Mesenchymal stem cell (in vitro differentiated cells and primary cell): ENCODE results near the gene MMP24OS.

Experiments
- DNase-seq: peaks from one replicate; pipeline ENCODE4 v3.0.0-alpha.2; 2013
- H2AFZ ChIP-seq: one replicate; pipeline ENCODE4 v1.6.1; 2013; ENCODE audit warnings: low read depth, mild to moderate bottlenecking, control low read depth, inconsistent platforms, low read length, moderate library complexity
- H2AK5ac ChIP-seq: 2 replicates; pipeline ENCODE4 v1.6.1; 2013; ENCODE audit warnings: low read length, moderate library complexity, mild to moderate bottlenecking, inconsistent platforms; ENCODE audit not compliant: severe bottlenecking
- H2BK120ac ChIP-seq: one replicate; pipeline ENCODE4 v1.6.1; 2013; ENCODE audit warnings: low read depth, mild to moderate bottlenecking, inconsistent platforms, low read length, moderate library complexity
- H2BK12ac ChIP-seq, 2 experiments: one replicate each; pipeline ENCODE4 v1.6.1; 2013; ENCODE audit warnings: inconsistent platforms in 2 of 2, low read length in 2 of 2, mild to moderate bottlenecking in 2 of 2, moderate library complexity in 2 of 2, control low read depth in 1 of 2
- H2BK15ac ChIP-seq: one replicate; pipeline ENCODE4 v1.6.1; 2013; ENCODE audit warnings: mild to moderate bottlenecking, low read depth, inconsistent platforms; ENCODE audit not compliant: poor library complexity, severe bottlenecking
- H2BK5ac ChIP-seq: 2 replicates; pipeline ENCODE4 v1.6.1; 2013; ENCODE audit warnings: low read depth, mild to moderate bottlenecking, low read length, control low read depth, inconsistent platforms; ENCODE audit not compliant: poor library complexity, severe bottlenecking
- H3K14ac ChIP-seq, 2 experiments: one replicate each; pipeline ENCODE4 v1.6.1; 2013; ENCODE audit warnings: inconsistent platforms in 2 of 2, low read length in 2 of 2, control low read depth in 1 of 2, mild to moderate bottlenecking in 1 of 2, moderate library complexity in 1 of 2
- H3K18ac ChIP-seq, 2 experiments: one replicate each; pipeline ENCODE4 v1.6.1; 2013; ENCODE audit warnings: inconsistent platforms in 2 of 2, low read length in 2 of 2, control low read depth in 1 of 2, low read depth in 1 of 2, mild to moderate bottlenecking in 1 of 2
- H3K23ac ChIP-seq, 2 experiments: one replicate each; pipeline ENCODE4 v1.6.1; 2013; ENCODE audit warnings: inconsistent platforms in 2 of 2, low read length in 2 of 2, mild to moderate bottlenecking in 2 of 2, moderate library complexity in 2 of 2, control low read depth in 1 of 2
- H3K27ac ChIP-seq: 2 replicates; pipeline ENCODE4 v1.5.1; 2013; ENCODE audit warnings: mild to moderate bottlenecking, moderate library complexity, low read length, control low read depth, inconsistent platforms; ENCODE audit not compliant: poor library complexity, severe bottlenecking
- H3K27me3 ChIP-seq, 2 experiments: 2 replicates each; pipeline versions ENCODE4 v1.6.1 to v1.7.0; 2013; ENCODE audit warnings: low read length in 2 of 2, mild to moderate bottlenecking in 2 of 2, moderate library complexity in 2 of 2, control low read depth in 1 of 2, inconsistent platforms in 1 of 2; ENCODE audit not compliant: control insufficient read depth in 1 of 2, insufficient read depth in 1 of 2
- H3K36me3 ChIP-seq, 2 experiments: 2 replicates each; pipeline versions ENCODE4 v1.6.1 to v1.7.0; 2013; ENCODE audit warnings: low read length in 2 of 2, control low read depth in 1 of 2, inconsistent platforms in 1 of 2, low read depth in 1 of 2, mild to moderate bottlenecking in 1 of 2; ENCODE audit not compliant: insufficient read depth in 2 of 2, control insufficient read depth in 1 of 2
- H3K4ac ChIP-seq, 2 experiments: one replicate each; pipeline ENCODE4 v1.6.1; 2013; ENCODE audit warnings: inconsistent platforms in 2 of 2, low read length in 2 of 2, mild to moderate bottlenecking in 2 of 2, moderate library complexity in 2 of 2, control low read depth in 1 of 2, low read depth in 1 of 2
- H3K4me1 ChIP-seq: 2 replicates; pipeline ENCODE4 v1.6.1; 2013; ENCODE audit warnings: low read depth, low read length, control low read depth; ENCODE audit not compliant: control insufficient read depth, insufficient read depth
- H3K4me2 ChIP-seq: 2 replicates; pipeline ENCODE4 v1.6.1; 2013; ENCODE audit warnings: low read length, mild to moderate bottlenecking, inconsistent platforms; ENCODE audit not compliant: poor library complexity, severe bottlenecking
- H3K4me3 ChIP-seq, 2 experiments: 2 replicates each; pipeline versions ENCODE4 v1.5.1 to v1.7.0; 2013; ENCODE audit warnings: low read length in 2 of 2, mild to moderate bottlenecking in 2 of 2, control low read depth in 1 of 2, low read depth in 1 of 2; ENCODE audit not compliant: insufficient read depth in 1 of 2
- H3K79me1 ChIP-seq: replicated peaks from 2 replicates; pipeline ENCODE4 v1.6.1; 2013; ENCODE audit warnings: mild to moderate bottlenecking, control low read depth, low read length, inconsistent platforms; ENCODE audit not compliant: poor library complexity, severe bottlenecking
- H3K9ac ChIP-seq: 2 replicates; pipeline ENCODE4 v1.7.0; 2013; ENCODE audit warnings: mild to moderate bottlenecking, low read length, moderate library complexity
- H3K9me3 ChIP-seq: 2 replicates; pipeline ENCODE4 v1.7.0; 2013; ENCODE audit warnings: mild to moderate bottlenecking, low read length; ENCODE audit not compliant: control insufficient read depth
- H4K8ac ChIP-seq: one replicate; pipeline ENCODE4 v1.6.1; 2013; ENCODE audit warnings: inconsistent platforms, mild to moderate bottlenecking, low read length, moderate library complexity
- H4K91ac ChIP-seq: one replicate; pipeline ENCODE4 v1.6.1; 2013; ENCODE audit warnings: mild to moderate bottlenecking, low read length, inconsistent platforms
- WGBS: methylation state at CpG from one replicate; pipeline ENCODE4 v1.1.7; 2013; ENCODE audit warnings: mixed read lengths; 5-methylcytosine and 5-hydroxymethylcytosine counted together

The MMP24OS gene

GRCh38 chr20:35277127-35277526 is 795 bp downstream of the MMP24OS start:
- no peak for DNase-seq
- H3K14ac ChIP-seq = peak overlapping the region in 1 of 2 experiments; percentile 95
- H2BK120ac ChIP-seq = peak overlapping the region; percentile 58
- peak overlapping the region in 1 of 2 experiments; percentile 12 for H2BK12ac ChIP-seq
- peak overlapping the region; percentile 26 for H2BK5ac ChIP-seq
- peak overlapping the region; percentile 21 for H2AK5ac ChIP-seq
- no peaks in the 10 kb centered on the region for H3K9me3 ChIP-seq
- H4K91ac ChIP-seq = peak overlapping the region; percentile 85
- peak overlapping the region; percentile 70 to 79 for H3K18ac ChIP-seq
- peaks cover 47% of the 10 kb centered on the region for H3K4me1 ChIP-seq
- peak overlapping the region; percentile 50 for H3K4me2 ChIP-seq
- peak overlapping the region; percentile 60 to 97 for H3K4me3 ChIP-seq
- peak overlapping the region; percentile 7 for H2BK15ac ChIP-seq
- H3K27me3 ChIP-seq = no peaks in the 10 kb centered on the region
- H3K23ac ChIP-seq = peak overlapping the region in 1 of 2 experiments; percentile 68
- peak overlapping the region; percentile 73 for H4K8ac ChIP-seq
- H3K9ac ChIP-seq = peak overlapping the region; percentile 98
- peak overlapping the region; percentile 57 to 92 for H3K4ac ChIP-seq
- H2AFZ ChIP-seq = peak overlapping the region; percentile 43
- peaks cover 69 to 70% of the 10 kb centered on the region in 2 experiments for H3K36me3 ChIP-seq
- WGBS = 21% methylated on average over 10 of the region's 10 CpGs
- H3K27ac ChIP-seq = peak overlapping the region; percentile 95
- peaks cover 12% of the 10 kb centered on the region for H3K79me1 ChIP-seq

GRCh38 chr20:35276408-35276807 is 1.5 kb downstream of the MMP24OS start:
- peak overlapping the region in 1 of 2 experiments; percentile 97 for H3K4me3 ChIP-seq
- H2BK12ac ChIP-seq = peak overlapping the region in 1 of 2 experiments; percentile 26
- no peak overlapping the region for H3K23ac ChIP-seq
- no peak overlapping the region for H2AFZ ChIP-seq
- H3K36me3 ChIP-seq = peaks cover 65 to 72% of the 10 kb centered on the region in 2 experiments
- H3K79me1 ChIP-seq = peaks cover 12% of the 10 kb centered on the region
- H3K9me3 ChIP-seq = no peaks in the 10 kb centered on the region
- H3K27me3 ChIP-seq = no peaks in the 10 kb centered on the region
- no peak overlapping the region for H4K91ac ChIP-seq
- H2BK15ac ChIP-seq = no peak overlapping the region
- H3K18ac ChIP-seq = no peak overlapping the region
- H4K8ac ChIP-seq = no peak overlapping the region
- H3K27ac ChIP-seq = peak overlapping the region; percentile 95
- WGBS = 95% methylated on average over 2 of the region's 6 CpGs
- H2AK5ac ChIP-seq = peak overlapping the region; percentile 73
- H3K14ac ChIP-seq = no peak overlapping the region
- no peak overlapping the region for H3K4ac ChIP-seq
- no peak overlapping the region for H2BK120ac ChIP-seq
- peak overlapping the region; percentile 98 for H3K9ac ChIP-seq
- no peak for DNase-seq
- no peak overlapping the region for H2BK5ac ChIP-seq
- H3K4me2 ChIP-seq = peak overlapping the region; percentile 50
- H3K4me1 ChIP-seq = peaks cover 50% of the 10 kb centered on the region

GRCh38 chr20:35275741-35276251 is 2.1 kb downstream of the MMP24OS start:
- no peak overlapping the region for H4K8ac ChIP-seq
- DNase-seq = no peak
- H3K79me1 ChIP-seq = peaks cover 12% of the 10 kb centered on the region
- H3K27ac ChIP-seq = no peak overlapping the region
- no peak overlapping the region for H2AFZ ChIP-seq
- no peak overlapping the region for H3K4me2 ChIP-seq
- H3K9me3 ChIP-seq = no peaks in the 10 kb centered on the region
- peaks cover 66 to 71% of the 10 kb centered on the region in 2 experiments for H3K36me3 ChIP-seq
- H3K18ac ChIP-seq = no peak overlapping the region
- WGBS = 96% methylated on average over 11 of the region's 12 CpGs
- H2BK15ac ChIP-seq = no peak overlapping the region
- no peak overlapping the region for H3K4me3 ChIP-seq
- H4K91ac ChIP-seq = no peak overlapping the region
- H3K14ac ChIP-seq = no peak overlapping the region
- H2BK5ac ChIP-seq = no peak overlapping the region
- H2AK5ac ChIP-seq = peak overlapping the region; percentile 53
- H2BK12ac ChIP-seq = peak overlapping the region in 1 of 2 experiments; percentile 43
- H3K4ac ChIP-seq = no peak overlapping the region
- no peaks in the 10 kb centered on the region for H3K27me3 ChIP-seq
- H3K23ac ChIP-seq = no peak overlapping the region
- H2BK120ac ChIP-seq = no peak overlapping the region
- peaks cover 53% of the 10 kb centered on the region for H3K4me1 ChIP-seq
- peak overlapping the region; percentile 98 for H3K9ac ChIP-seq

- Histone ChIP-seq H2BK12ac (no peak overlapping the region), H2AK5ac (no peak overlapping the region)
Observed at GRCh38 chr20:35274172-35275092, 3.5 kb downstream of the MMP24OS start.

More at GRCh38 chr20:35274172-35275092, 3.5 kb downstream of the MMP24OS start:
- Histone ChIP-seq H4K91ac (no peak overlapping the region), H3K4me3 (no peak overlapping the region), H3K14ac (no peak overlapping the region), H3K27ac (no peak overlapping the region), H3K36me3 (peaks cover 65 to 70% of the 10 kb centered on the region in 2 experiments), H2BK5ac (no peak overlapping the region), H3K4me1 (peaks cover 51% of the 10 kb centered on the region), H3K9ac (peak overlapping the region; percentile 14), H2BK120ac (no peak overlapping the region), H4K8ac (no peak overlapping the region), H3K4ac (no peak overlapping the region), H3K23ac (no peak overlapping the region), H3K27me3 (no peaks in the 10 kb centered on the region), H2AFZ (no peak overlapping the region), H3K79me1 (peaks cover 12% of the 10 kb centered on the region), H3K4me2 (no peak overlapping the region), H3K9me3 (no peaks in the 10 kb centered on the region), H2BK15ac (no peak overlapping the region), H3K18ac (no peak overlapping the region)
- 98% methylated on average over 24 of the region's 24 CpGs for WGBS
- no peak for DNase-seq
